Measurements from ENCODE around the gene STAP2. TPM values are rescaled to one million over a fixed set of nuclear protein-coding genes. Genes with fewer than 3 reads are reported as not detected.
A peak's percentile ranks its signal among the peaks of the same experiment; 100 is the strongest.

The STAP2 gene
- total and polyA plus RNA-seq, 9 of the 15 experiments (the other 6 are each of a cell fraction or from before 2014, with no cell fraction given), result 1.2 to 9.8 (median 4.5) TPM

DNA sequence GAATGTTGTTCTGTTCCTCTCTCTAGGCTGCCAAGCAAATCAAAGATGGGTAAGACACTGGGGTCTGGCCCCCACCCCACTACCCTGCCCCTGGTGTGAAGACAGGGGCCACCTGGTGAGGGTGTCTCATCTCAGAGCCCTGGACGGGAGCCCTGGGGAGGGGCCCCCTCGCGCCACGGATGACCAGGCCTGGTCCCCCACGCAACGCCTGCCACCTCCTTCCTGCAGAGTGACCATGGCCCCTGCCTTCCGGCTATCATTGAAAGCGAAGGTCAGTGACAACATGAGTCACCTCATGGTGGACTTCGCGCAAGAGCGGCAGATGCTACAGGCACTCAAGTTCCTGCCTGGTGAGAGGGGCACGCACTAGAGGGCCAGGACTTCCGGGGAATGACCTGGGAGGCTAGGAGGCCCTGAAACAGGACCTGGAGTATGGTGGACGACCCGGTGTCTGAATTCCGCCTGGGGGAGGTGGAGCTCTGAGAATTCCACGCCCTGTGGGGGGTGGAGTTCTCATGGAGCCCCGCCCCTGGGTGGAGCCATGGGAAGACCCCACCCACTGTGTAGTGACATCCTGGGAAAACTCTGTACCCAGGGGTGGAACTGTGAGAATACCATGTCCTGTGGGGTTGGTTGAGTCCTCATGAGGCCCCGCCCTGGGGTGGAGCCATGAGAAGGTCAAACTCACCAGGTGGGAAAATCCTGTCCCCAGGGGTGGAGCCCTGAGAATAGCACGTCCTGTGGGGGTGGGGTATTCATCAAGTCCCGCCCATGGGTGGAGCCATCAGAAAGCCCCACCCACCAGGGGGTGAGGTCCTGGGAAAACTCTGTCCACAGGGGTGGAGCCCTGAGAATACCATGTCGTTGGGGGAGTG is 28.1 kb downstream of the STAP2 start (continued):
- TF ChIP-seq PTBP1 (IDR thresholded peaks at IDR 0.05; ENCODE audit: low read depth, low read length), result no peak
- TF ChIP-seq RBM34 (IDR thresholded peaks at IDR 0.05; ENCODE audit: borderline replicate concordance, insufficient read depth, low read length), result no peak
- no peak for TF ChIP-seq ZBTB43 (CRISPR knock-in tag; IDR thresholded peaks at IDR 0.05)
- no peak for TF ChIP-seq AFF1 (IDR thresholded peaks at IDR 0.05; ENCODE audit: low read depth in 1 of 2, partially characterized antibody in 2 of 2)
- no peak for TF ChIP-seq ZBTB26 (CRISPR knock-in tag; IDR thresholded peaks at IDR 0.05)
- no peak for TF ChIP-seq MCM3 (IDR thresholded peaks at IDR 0.05)
- no peak for TF ChIP-seq ZNF507 (tag; conservative IDR thresholded peaks at IDR 0.05)
- TF ChIP-seq DEAF1 (CRISPR knock-in tag; IDR thresholded peaks at IDR 0.05), result no peak
- no peak for TF ChIP-seq NR2F6 (CRISPR knock-in tag; IDR thresholded peaks at IDR 0.05)
- TF ChIP-seq SREBF2 (CRISPR knock-in tag; IDR thresholded peaks at IDR 0.05), result no peak
- TF ChIP-seq EP400 (IDR thresholded peaks at IDR 0.05), result peak; percentile 65; the same call in 1 of the 2 replicates
- TF ChIP-seq SIN3A (IDR thresholded peaks at IDR 0.05; ENCODE audit: borderline replicate concordance in 2 of 2, control insufficient read depth in 1 of 2, low read depth in 2 of 2, low read length in 2 of 2), result 0 out of 4 replicates have a peak, but pooled peaks of 1 of the 2 experiments have one; percentile 25
- no peak for TF ChIP-seq HSF4 (CRISPR knock-in tag; IDR thresholded peaks at IDR 0.05; ENCODE audit: borderline replicate concordance)
- TF ChIP-seq GTF2F1 (IDR thresholded peaks at IDR 0.05; ENCODE audit: low read depth, low read length), result no peak
- TF ChIP-seq BCL6 (CRISPR knock-in tag; IDR thresholded peaks at IDR 0.05), result no peak
- TF ChIP-seq CBX5 (IDR thresholded peaks at IDR 0.05; ENCODE audit: borderline replicate concordance, low read depth), result no peak
- TF ChIP-seq RCOR1 (IDR thresholded peaks at IDR 0.05; ENCODE audit: borderline replicate concordance in 1 of 2, low read depth in 2 of 2, low read length in 2 of 2), result 0 out of 4 replicates have a peak, but pooled peaks of 1 of the 2 experiments have one; percentile 15
- TF ChIP-seq LARP7 (IDR thresholded peaks at IDR 0.05), result no peak
